NCI-H2227 (cell line): ENCODE results near the gene GALNT13.

Source experiments
- DNase-seq: peaks from one replicate; lab custom pipeline; 2025; ENCODE audit not compliant: unreplicated experiment; lab: John Stamatoyannopoulos, UW

GALNT13 gene

GRCh38 chr2:154289870-154290269, 418.1 kb downstream of the GALNT13 start:
- no peak for DNase-seq

- DNase-seq, result no peak
Measured at GRCh38 chr2:154291511-154291910, 419.8 kb downstream of the GALNT13 start.

- DNase-seq, result no peak
Measured at GRCh38 chr2:154291927-154292326, 420.2 kb downstream of the GALNT13 start.

- no peak for DNase-seq
Measured at GRCh38 chr2:154293864-154294263, 422.1 kb downstream of the GALNT13 start.

GRCh38 chr2:154306266-154306970, 434.7 kb downstream of the GALNT13 start:
- DNase-seq, result no peak

GRCh38 chr2:154307007-154307406, 435.3 kb downstream of the GALNT13 start:
- no peak for DNase-seq

- DNase-seq, result no peak
Measured at GRCh38 chr2:154324601-154325000, 452.9 kb downstream of the GALNT13 start.

GRCh38 chr2:154329510-154329909, 457.8 kb downstream of the GALNT13 start:
- no peak for DNase-seq

GRCh38 chr2:154331784-154332183, 460.1 kb downstream of the GALNT13 start:
- no peak for DNase-seq

GRCh38 chr2:154336201-154336600, 464.5 kb downstream of the GALNT13 start:
- no peak for DNase-seq

GRCh38 chr2:154338352-154338967, 466.7 kb downstream of the GALNT13 start:
- no peak for DNase-seq

GRCh38 chr2:154343282-154343681, 471.6 kb downstream of the GALNT13 start:
- DNase-seq, result no peak

- no peak for DNase-seq
Measured at GRCh38 chr2:154350911-154351310, 479.2 kb downstream of the GALNT13 start.

- no peak for DNase-seq
Measured at GRCh38 chr2:154361276-154361675, 489.6 kb downstream of the GALNT13 start.

- no peak for DNase-seq
Measured at GRCh38 chr2:154368153-154368552, 496.4 kb downstream of the GALNT13 start.

- no peak for DNase-seq
Measured at GRCh38 chr2:154370873-154371272, 499.2 kb downstream of the GALNT13 start.

- no peak for DNase-seq
Measured at GRCh38 chr2:154374416-154374815, 502.7 kb downstream of the GALNT13 start.

- DNase-seq, result peak; percentile 82
Measured at GRCh38 chr2:154375579-154375931, 503.8 kb downstream of the GALNT13 start.

- no peak for DNase-seq
Measured at GRCh38 chr2:154381931-154382794, 510.4 kb downstream of the GALNT13 start.

- DNase-seq, result no peak
Measured at GRCh38 chr2:154386186-154386585, 514.5 kb downstream of the GALNT13 start.

- DNase-seq, result no peak
Measured at GRCh38 chr2:154391051-154391450, 519.3 kb downstream of the GALNT13 start.

- no peak for DNase-seq
Measured at GRCh38 chr2:154392256-154392655, 520.5 kb downstream of the GALNT13 start.
